GM21423 (cell line): ENCODE results near the gene INPP5B.
"Not testable (repeated sequence)": the region's sequence is repeated elsewhere in the genome, so short reads cannot be mapped to it uniquely, and the experiment has no call there.

ENCODE experiments used
- ATAC-seq: cut with Tn5 transposase; IDR thresholded peaks from one replicate; pipeline ENCODE4 v1.9.1; 2021; ENCODE audit warnings: mild to moderate bottlenecking, moderate library complexity; ENCODE audit not compliant: unreplicated experiment

The INPP5B gene

DNA sequence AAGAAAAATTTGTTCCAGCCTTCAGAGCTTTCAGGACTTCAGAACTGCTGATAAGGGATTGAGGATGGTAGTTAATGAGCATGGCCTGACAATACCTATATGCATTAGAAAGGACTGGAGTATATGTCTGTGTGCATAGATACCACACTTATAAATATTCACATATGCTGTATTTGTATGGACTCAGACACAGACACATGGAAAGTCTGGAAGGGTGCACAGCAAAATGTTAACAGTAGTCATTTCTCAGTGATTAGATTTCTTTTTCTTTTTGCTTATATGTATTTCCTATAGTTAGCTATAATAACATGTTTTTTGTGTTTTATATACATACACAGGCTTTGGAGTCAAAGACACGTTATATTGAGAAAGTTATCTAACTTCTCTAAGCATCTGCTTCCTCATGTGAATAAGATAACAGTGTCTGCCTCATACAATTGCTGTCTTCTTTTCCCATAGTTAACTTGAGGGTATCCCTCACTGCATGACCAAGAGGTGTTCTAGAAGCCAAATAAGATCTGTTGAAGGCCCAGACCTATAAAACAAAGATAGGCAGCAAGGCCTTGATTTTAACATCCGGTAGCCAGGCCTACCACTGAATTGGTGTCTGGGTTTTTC, 31.3 kb downstream of the INPP5B start:
- ATAC-seq: no peak

GRCh38 chr1:37914719-37915475, 32.0 kb downstream of the INPP5B start:
- ATAC-seq: no peak

DNA sequence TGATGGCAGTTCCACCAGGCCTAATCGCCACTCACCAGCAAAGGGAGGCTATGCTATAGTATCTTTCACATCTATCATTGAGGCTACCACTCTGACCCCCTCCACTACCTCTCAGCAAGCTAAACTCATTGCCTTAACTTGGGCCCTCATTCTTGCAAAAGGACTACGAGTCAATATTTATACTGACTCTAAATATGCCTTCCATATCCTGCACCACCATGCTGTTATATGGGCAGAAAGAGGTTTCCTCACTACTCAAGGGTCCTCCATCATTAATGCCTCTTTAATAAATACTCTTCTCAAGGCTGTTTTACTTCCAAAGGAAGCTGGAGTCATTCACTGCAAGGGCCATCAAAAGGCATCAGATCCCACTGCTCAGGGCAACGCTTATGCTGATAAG, 35.4 kb downstream of the INPP5B start:
- ATAC-seq: not testable (repeated sequence)

GRCh38 chr1:37910886-37911285, 36.0 kb downstream of the INPP5B start:
- not testable (repeated sequence) for ATAC-seq

GRCh38 chr1:37908531-37908930, 38.3 kb downstream of the INPP5B start:
- not testable (repeated sequence) for ATAC-seq

- ATAC-seq: not testable (repeated sequence)
Measured at GRCh38 chr1:37907416-37908125, 39.3 kb downstream of the INPP5B start.

- ATAC-seq: not testable (repeated sequence)
Measured at GRCh38 chr1:37906591-37906990, 40.3 kb downstream of the INPP5B start.

DNA sequence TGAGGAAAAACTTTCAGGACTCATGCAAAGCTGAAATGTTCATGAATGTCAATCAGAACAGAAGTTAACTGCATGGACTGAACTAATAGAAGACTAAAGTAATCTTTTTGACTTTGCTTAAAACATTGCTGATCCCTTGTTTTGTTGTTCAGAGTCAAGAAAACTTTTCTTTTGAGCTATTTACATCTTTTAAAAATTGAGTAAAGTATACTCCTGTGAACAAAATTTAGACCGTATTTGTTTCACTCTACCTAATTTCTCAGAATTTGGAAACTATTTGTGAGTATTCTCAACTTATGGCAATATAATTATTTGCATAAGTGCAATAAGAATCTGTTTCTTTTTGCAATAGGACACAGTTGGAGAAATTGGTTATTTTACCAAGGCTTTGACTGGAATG, 41.1 kb downstream of the INPP5B start:
- ATAC-seq: no peak

GRCh38 chr1:37903921-37904320, 42.9 kb downstream of the INPP5B start:
- not testable (repeated sequence) for ATAC-seq

DNA sequence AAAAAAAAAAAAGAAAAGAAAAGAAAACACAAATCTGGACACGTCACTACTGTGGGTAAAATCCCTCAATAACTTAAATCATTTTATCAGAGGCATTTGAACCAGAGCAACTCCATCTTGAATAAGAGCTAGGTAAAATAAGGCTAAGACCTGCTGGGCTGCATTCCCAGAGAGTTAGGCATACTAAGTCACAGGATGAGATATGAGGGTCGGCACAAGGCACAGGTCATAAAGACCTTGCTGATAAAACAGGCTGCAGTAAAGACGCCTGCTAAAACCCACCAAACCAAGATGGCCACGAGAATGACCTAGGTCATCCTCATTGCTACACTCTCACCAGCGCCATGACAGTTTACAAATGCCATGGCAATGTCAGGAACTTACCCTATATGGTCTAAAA, 43.9 kb downstream of the INPP5B start:
- no peak for ATAC-seq

GRCh38 chr1:37901893-37902225, 45.0 kb downstream of the INPP5B start:
- no peak for ATAC-seq

DNA sequence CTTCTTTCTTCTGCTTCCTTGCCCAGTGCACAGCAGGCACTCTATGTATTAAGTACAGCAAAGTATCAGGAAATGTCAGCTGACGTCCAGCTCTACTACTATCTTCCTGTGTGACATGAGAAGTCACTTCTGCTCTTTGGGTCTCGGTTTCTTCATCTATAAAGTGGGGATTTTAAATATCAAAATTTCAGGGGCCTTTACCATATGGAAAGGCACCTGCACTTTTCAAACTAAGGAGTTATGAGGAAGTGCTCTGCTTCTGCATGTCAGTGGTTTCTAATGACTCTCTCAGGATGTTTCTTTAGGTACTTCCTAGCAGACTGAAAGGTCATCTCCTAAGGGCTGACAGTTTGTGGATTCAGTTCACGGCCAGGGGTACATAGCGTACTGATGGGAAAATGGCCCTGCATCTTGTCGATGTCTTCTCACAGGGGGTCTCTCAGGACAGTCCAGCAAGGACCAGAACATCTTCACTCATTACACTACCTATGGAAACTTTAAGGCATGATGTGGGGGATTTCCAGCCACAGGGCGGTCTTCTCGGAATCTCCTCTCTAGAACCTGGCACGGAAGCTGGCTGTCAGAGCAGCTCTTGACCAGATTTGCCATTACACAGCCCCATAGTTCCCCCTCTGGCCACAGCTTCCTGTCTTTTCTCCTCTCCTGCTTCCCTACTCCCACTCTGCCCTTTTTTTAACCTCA, 45.5 kb downstream of the INPP5B start:
- ATAC-seq: peak; percentile 72

GRCh38 chr1:37897563-37897962, 49.3 kb downstream of the INPP5B start:
- ATAC-seq: not testable (repeated sequence)

GRCh38 chr1:37893673-37894072, 53.2 kb downstream of the INPP5B start:
- ATAC-seq: no peak

DNA sequence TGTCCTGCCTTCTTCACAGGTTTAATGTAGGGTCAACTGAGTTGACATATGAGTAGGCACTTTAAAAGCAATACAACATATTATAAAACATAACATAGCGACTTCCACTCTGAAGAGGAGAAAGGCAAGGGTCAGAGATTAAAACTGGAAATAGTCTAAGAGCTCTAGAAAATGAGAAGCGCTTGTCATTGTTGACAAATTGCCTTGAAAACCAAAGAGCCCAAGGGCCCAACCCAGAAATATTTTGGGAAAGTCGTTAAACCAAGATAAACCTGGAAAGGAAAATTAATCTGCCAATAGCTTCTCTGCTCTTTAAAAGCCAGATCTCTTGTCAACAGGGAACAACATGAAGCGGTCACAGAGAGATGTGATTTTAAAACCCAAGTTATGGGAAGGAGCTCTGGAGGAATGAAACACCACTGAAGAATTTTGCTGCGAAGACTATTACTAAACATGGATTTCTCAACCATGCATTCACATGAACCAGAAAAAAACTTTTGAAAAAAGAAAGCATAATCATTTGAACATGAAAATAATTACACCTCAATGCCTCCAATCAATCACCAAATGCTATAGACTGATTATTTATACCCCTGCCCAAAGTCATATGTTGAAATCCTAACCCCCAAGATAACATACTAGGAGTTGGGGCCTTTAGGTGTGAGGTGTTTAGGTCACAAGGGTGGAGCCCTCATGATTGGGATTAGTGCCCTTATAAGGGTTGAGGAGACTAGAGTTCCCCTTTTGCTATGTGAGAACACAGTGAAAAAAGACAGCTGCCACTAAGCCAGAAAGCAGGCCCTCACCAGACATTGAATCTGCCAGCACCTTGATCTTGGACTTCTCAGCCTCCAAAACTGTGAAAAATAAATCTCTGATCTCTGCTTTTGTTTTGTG, 54.5 kb downstream of the INPP5B start:
- no peak for ATAC-seq

DNA sequence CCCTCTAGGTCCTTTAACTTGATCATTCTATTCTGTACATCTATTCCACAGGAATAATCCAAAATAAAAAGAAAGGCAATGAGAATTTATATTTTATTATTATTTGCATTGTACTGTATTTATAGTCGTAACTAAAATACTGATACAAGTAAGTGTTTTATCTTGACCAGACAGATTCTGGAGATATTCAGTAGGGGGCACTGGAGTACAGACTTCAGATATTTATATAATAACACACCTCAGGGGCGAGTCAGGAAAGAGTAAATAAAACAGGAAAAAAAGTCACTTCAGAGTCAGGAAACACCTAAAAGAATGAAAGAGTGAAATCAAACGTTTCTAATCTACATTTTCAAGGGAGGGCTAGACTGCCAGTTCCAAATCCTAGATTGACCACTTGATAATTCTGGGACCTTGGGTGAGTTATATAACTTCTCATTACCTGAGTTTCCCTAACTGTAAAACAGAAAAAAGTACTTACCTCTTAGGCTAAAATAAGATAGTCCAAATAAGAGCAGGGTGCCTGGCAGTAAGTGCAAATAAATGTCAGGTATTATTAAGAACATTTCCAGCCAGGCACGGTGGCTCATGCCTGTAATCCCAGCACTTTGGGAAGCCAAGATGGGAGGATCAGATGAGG, 56.4 kb downstream of the INPP5B start:
- no peak for ATAC-seq

GRCh38 chr1:37888022-37888700, 58.7 kb downstream of the INPP5B start:
- no peak for ATAC-seq

DNA sequence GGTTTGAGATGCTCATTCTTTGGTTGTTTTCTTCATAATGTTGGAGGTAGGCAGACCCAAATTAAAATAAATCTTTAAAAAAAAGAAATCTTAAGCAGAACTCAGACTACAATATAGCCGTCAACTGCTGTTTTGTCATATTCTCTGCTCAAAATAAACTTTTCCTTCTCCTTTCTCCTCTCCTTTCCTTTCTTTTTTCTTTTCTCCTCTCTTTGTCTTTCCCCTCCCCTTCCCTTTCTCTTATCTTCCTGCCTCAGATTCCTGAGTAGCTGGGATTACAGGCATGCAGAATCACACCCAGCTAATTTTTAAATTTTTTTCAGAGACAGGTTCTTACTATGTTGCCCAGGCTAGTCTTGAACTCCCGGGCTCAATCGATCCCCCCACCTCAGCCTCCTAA, 62.7 kb downstream of the INPP5B start:
- no peak for ATAC-seq

DNA sequence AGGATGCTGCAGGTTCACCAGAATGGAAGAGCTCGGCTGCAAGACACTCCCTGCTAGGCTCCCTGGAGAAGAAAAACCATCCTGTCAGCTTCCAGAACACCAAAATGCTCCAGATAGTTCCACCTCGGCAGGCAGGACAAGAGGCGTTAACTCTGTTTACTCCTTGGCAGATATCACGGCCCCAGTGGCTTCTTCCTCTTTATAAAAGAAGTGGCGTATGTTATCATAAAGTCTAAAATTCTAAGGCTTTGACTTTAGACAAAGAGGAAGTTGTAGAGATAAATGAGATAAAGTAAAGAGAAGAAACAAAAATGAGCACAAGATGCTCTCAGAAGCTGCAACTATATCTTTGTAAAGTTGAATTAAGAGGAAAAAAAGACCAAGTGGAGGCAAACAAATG, 63.2 kb downstream of the INPP5B start:
- ATAC-seq: no peak
